ENCODE measurements around the gene BLOC1S4.
"Not testable (repeated sequence)": the region's sequence is repeated elsewhere in the genome, so short reads cannot be mapped to it uniquely, and the experiment has no call there.

Gene BLOC1S4

GRCh38 chr4:6716958-6717655 lies 1.1 kb downstream of the BLOC1S4 start:
- DNase-seq (ENCODE audit: extremely low read depth in 1 of 2, low read depth in 1 of 2): no peak

- DNase-seq (ENCODE audit: extremely low read depth in 1 of 2, low read depth in 1 of 2): no peak
These were observed 3.1 kb downstream of the BLOC1S4 start for GRCh38 chr4:6718932-6719610.

GRCh38 chr4:6719611-6720179 lies 3.7 kb downstream of the BLOC1S4 start:
- DNase-seq (ENCODE audit: extremely low read depth in 1 of 2, low read depth in 1 of 2): no peak

GRCh38 chr4:6720202-6720699 lies 4.3 kb downstream of the BLOC1S4 start:
- DNase-seq (ENCODE audit: extremely low read depth in 1 of 2, low read depth in 1 of 2): peak; percentile 63 to 82

- no peak for DNase-seq (ENCODE audit: extremely low read depth in 1 of 2, low read depth in 1 of 2)
These were observed 5.1 kb downstream of the BLOC1S4 start for GRCh38 chr4:6721121-6721520.

GRCh38 chr4:6722891-6723290 lies 6.9 kb downstream of the BLOC1S4 start:
- DNase-seq (ENCODE audit: extremely low read depth in 1 of 2, low read depth in 1 of 2): no peak

GRCh38 chr4:6723851-6724250 lies 7.9 kb downstream of the BLOC1S4 start:
- no peak for DNase-seq (ENCODE audit: extremely low read depth in 1 of 2, low read depth in 1 of 2)

- DNase-seq (ENCODE audit: extremely low read depth in 1 of 2, low read depth in 1 of 2): no peak
These were observed 8.6 kb downstream of the BLOC1S4 start for GRCh38 chr4:6724421-6725111.

GRCh38 chr4:6725427-6725961 lies 9.5 kb downstream of the BLOC1S4 start:
- not testable (repeated sequence) for DNase-seq (ENCODE audit: extremely low read depth in 1 of 2, low read depth in 1 of 2)

GRCh38 chr4:6727081-6727942 lies 11.3 kb downstream of the BLOC1S4 start:
- DNase-seq (ENCODE audit: extremely low read depth in 1 of 2, low read depth in 1 of 2): no peak

- DNase-seq (ENCODE audit: extremely low read depth in 1 of 2, low read depth in 1 of 2): no peak
These were observed 11.9 kb downstream of the BLOC1S4 start for GRCh38 chr4:6727943-6728250.

- no peak for DNase-seq (ENCODE audit: extremely low read depth in 1 of 2, low read depth in 1 of 2)
These were observed 12.5 kb downstream of the BLOC1S4 start for GRCh38 chr4:6728320-6729029.

GRCh38 chr4:6730603-6731317 lies 14.8 kb downstream of the BLOC1S4 start:
- no peak for DNase-seq (ENCODE audit: extremely low read depth in 1 of 2, low read depth in 1 of 2)

GRCh38 chr4:6731318-6731675 lies 15.3 kb downstream of the BLOC1S4 start:
- DNase-seq (ENCODE audit: extremely low read depth in 1 of 2, low read depth in 1 of 2): no peak

GRCh38 chr4:6731780-6732179 lies 15.8 kb downstream of the BLOC1S4 start:
- DNase-seq (ENCODE audit: extremely low read depth in 1 of 2, low read depth in 1 of 2): no peak

- DNase-seq (ENCODE audit: extremely low read depth in 1 of 2, low read depth in 1 of 2): no peak
These were observed 16.7 kb downstream of the BLOC1S4 start for GRCh38 chr4:6732441-6733357.

GRCh38 chr4:6733358-6734164 lies 17.6 kb downstream of the BLOC1S4 start:
- DNase-seq (ENCODE audit: extremely low read depth in 1 of 2, low read depth in 1 of 2): no peak
